ENCODE results near the gene RASA4B.
"Not testable (repeated sequence)": the region's sequence is repeated elsewhere in the genome, so short reads cannot be mapped to it uniquely, and the experiment has no call there.

- TF ChIP-seq CTCF, POLR2AphosphoS5 (IDR thresholded peaks at IDR 0.05): not testable (repeated sequence)
Observed at GRCh38 chr7:102524803-102525202, 7.2 kb upstream of the RASA4B start.

Measured in stomach (tissue), 4 donors.